Fibroblast of lung (primary cell): ENCODE results near the gene IFT57. TPM values are rescaled to one million over a fixed set of nuclear protein-coding genes. Genes with fewer than 3 reads are reported as not detected.

ENCODE experiments used
- DNase-seq, 2 donors: peaks; one replicate each; pipeline versions ENCODE4 v3.0.0 to v3.0.0-alpha.2; 2010; ENCODE audit warnings: low read depth in 2 of 2
- H2AFZ ChIP-seq: 2 replicates; pipeline ENCODE4 v1.5.1; 2012; ENCODE audit warnings: low read length, control low read depth, inconsistent platforms
- H3K27ac ChIP-seq: 2 replicates; pipeline ENCODE4 v1.5.1; 2011; ENCODE audit warnings: low read length, control low read depth; ENCODE audit not compliant: insufficient read depth
- H3K27me3 ChIP-seq: 2 replicates; pipeline ENCODE4 v1.5.1; 2011; ENCODE audit warnings: mild to moderate bottlenecking, low read length; ENCODE audit not compliant: control insufficient read depth, insufficient read depth
- H3K36me3 ChIP-seq: 2 replicates; pipeline ENCODE4 v1.5.1; 2011; ENCODE audit warnings: low read length; ENCODE audit not compliant: control insufficient read depth, insufficient read depth
- H3K4me1 ChIP-seq: 2 replicates; pipeline ENCODE4 v1.5.1; 2011; ENCODE audit warnings: low read length; ENCODE audit not compliant: control insufficient read depth, insufficient read depth; ENCODE audit errors: extremely low read depth
- H3K4me2 ChIP-seq: 2 replicates; pipeline ENCODE4 v1.5.1; 2011; ENCODE audit warnings: low read length, control low read depth; ENCODE audit not compliant: insufficient read depth; ENCODE audit errors: extremely low read depth
- H3K4me3 ChIP-seq, 4 experiments: fragments of 200-600 bp in 1 of 4; sonication (generic) in 1 of 4; replicated peaks in 1 of 4; 2 replicates each; pipeline ENCODE4 v1.5.1; 2011 to 2016; ENCODE audit warnings: low read length in 4 of 4, low read depth in 3 of 4, mild to moderate bottlenecking in 3 of 4, control low read depth in 2 of 4, inconsistent platforms in 1 of 4, mixed read lengths in 1 of 4; ENCODE audit not compliant: insufficient read depth in 1 of 4; ENCODE audit errors: control extremely low read depth in 1 of 4
- H3K79me2 ChIP-seq: 2 replicates; pipeline ENCODE4 v1.5.1; 2012; ENCODE audit warnings: mild to moderate bottlenecking, low read length, inconsistent platforms; ENCODE audit not compliant: control insufficient read depth, insufficient read depth
- H3K9ac ChIP-seq: 2 replicates; pipeline ENCODE4 v1.5.1; 2011; ENCODE audit warnings: mild to moderate bottlenecking, low read length, control low read depth; ENCODE audit not compliant: insufficient read depth
- H3K9me3 ChIP-seq: 2 replicates; pipeline ENCODE4 v1.5.1; 2012; ENCODE audit warnings: low read depth, low read length; ENCODE audit not compliant: control insufficient read depth, insufficient read depth
- H4K20me1 ChIP-seq: 2 replicates; pipeline ENCODE4 v1.5.1; 2011; ENCODE audit warnings: low read length; ENCODE audit not compliant: control insufficient read depth, insufficient read depth; ENCODE audit errors: extremely low read depth
- EZH2 ChIP-seq: IDR thresholded peaks from 2 replicates; pipeline ENCODE4 v1.5.1; 2012; ENCODE audit warnings: low read length, control low read depth, mild to moderate bottlenecking; ENCODE audit errors: missing control alignments
- polyA plus RNA-seq, 2 donors: library from polyadenylated mRNA; depleted of rRNA in 1 of 2; stranded (reverse) in 1 of 2; unstranded in 1 of 2; fragments of >200 nt; gene quantifications; 2 replicates each; pipeline ENCODE4 v1.2.1, GENCODE V29; 2011 to 2012; ENCODE audit warnings: missing spikeins in 1 of 2
- total RNA-seq: library from RNA; depleted of rRNA; stranded (reverse); fragments of >200 nt; gene quantifications from 2 replicates; pipeline ENCODE4 v1.2.1, GENCODE V29; 2014
- TF ChIP-seq, protein P1 (sequence below), 2 donors: IDR thresholded peaks in 1 of 2; conservative IDR thresholded peaks in 1 of 2; 1 replicate in 1 of 2; 2 replicates in 1 of 2; pipeline ENCODE4 v1.5.1; 2011 to 2012; ENCODE audit warnings: low read length in 2 of 2, control low read depth in 1 of 2, inconsistent platforms in 1 of 2, low read depth in 1 of 2, mild to moderate bottlenecking in 1 of 2

The IFT57 gene
- total and polyA plus RNA-seq, 2 donors (not counting 1 experiment from before 2014, with no cell fraction given) = 55.5 to 60.3 TPM

DNA sequence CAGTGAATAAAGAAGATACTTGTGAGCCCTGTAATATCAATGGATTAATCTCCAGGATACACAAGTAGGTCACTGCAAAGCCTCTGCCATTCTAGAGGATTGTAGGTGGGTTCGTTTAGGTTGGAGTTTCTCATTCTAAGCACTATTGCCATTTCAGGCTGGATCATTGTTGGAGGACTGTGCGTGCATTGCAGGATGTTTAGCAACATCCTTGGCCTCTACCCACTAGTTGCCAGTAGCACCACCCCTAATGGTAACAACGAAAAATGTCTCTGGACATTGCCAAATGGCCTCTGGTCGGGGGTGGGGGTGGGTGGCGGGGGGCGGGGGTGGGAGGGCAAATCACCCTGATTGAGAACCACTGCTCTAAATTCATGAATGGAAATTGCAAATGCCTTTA is 4.9 kb upstream of the IFT57 start:
- no peak for DNase-seq
- H3K4me2 ChIP-seq = no peak overlapping the region
- peaks cover 4% of the 10 kb centered on the region for H3K4me1 ChIP-seq
- H4K20me1 ChIP-seq = no peaks in the 10 kb centered on the region
- no peak overlapping the region for H2AFZ ChIP-seq
- H3K9me3 ChIP-seq = no peaks in the 10 kb centered on the region
- no peaks in the 10 kb centered on the region for H3K36me3 ChIP-seq
- peaks cover under 1% of the 10 kb centered on the region for H3K79me2 ChIP-seq
- H3K4me3 ChIP-seq = no peak overlapping the region
- no peaks in the 10 kb centered on the region for H3K27me3 ChIP-seq
- no peak overlapping the region for H3K9ac ChIP-seq
- no peak for TF ChIP-seq EZH2
- TF ChIP-seq, protein P1, sequence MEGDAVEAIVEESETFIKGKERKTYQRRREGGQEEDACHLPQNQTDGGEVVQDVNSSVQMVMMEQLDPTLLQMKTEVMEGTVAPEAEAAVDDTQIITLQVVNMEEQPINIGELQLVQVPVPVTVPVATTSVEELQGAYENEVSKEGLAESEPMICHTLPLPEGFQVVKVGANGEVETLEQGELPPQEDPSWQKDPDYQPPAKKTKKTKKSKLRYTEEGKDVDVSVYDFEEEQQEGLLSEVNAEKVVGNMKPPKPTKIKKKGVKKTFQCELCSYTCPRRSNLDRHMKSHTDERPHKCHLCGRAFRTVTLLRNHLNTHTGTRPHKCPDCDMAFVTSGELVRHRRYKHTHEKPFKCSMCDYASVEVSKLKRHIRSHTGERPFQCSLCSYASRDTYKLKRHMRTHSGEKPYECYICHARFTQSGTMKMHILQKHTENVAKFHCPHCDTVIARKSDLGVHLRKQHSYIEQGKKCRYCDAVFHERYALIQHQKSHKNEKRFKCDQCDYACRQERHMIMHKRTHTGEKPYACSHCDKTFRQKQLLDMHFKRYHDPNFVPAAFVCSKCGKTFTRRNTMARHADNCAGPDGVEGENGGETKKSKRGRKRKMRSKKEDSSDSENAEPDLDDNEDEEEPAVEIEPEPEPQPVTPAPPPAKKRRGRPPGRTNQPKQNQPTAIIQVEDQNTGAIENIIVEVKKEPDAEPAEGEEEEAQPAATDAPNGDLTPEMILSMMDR (conservative IDR thresholded peaks at IDR 0.05 in 1 of 2, IDR thresholded peaks at IDR 0.05 in 1 of 2; ENCODE audit: low read depth in 1 of 2, low read length in 2 of 2) = no peak
- no peak overlapping the region for H3K27ac ChIP-seq

DNA sequence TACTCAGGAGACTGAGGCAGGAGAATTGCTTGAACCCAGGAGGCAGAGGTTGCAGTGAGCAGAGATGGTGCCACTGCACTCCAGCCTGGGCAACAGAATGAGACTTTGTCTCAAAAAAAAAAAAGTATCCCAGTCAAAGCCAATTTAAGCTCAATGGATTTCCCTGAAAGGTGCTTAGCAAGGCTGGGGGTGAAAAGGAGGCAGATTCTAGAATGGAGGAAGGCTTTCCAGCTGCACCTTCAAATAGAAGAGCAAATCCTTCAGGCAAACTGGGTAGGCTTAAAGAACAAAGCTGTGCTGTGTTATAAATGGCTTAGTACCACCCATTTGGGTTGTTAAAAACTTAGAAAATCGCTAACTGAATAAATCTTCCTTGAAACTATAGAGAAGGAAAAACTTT is 3.0 kb upstream of the IFT57 start:
- Histone ChIP-seq H3K79me2 (peaks cover 16% of the 10 kb centered on the region), H4K20me1 (no peaks in the 10 kb centered on the region), H3K4me3 (no peak overlapping the region), H2AFZ (no peak overlapping the region), H3K4me1 (peaks cover 4% of the 10 kb centered on the region), H3K9me3 (no peaks in the 10 kb centered on the region), H3K4me2 (no peak overlapping the region), H3K9ac (no peak overlapping the region), H3K27ac (no peak overlapping the region), H3K27me3 (no peaks in the 10 kb centered on the region), H3K36me3 (no peaks in the 10 kb centered on the region)
- TF ChIP-seq, protein P1 (conservative IDR thresholded peaks at IDR 0.05 in 1 of 2, IDR thresholded peaks at IDR 0.05 in 1 of 2; ENCODE audit: low read depth in 1 of 2, low read length in 2 of 2) = no peak
- TF ChIP-seq EZH2 = no peak
- DNase-seq = no peak

- peak in 1 of 2 donors; percentile 52 for DNase-seq
- peak overlapping the region; percentile 39 for H2AFZ ChIP-seq
- H3K36me3 ChIP-seq = no peaks in the 10 kb centered on the region
- H3K9me3 ChIP-seq = no peaks in the 10 kb centered on the region
- no peak overlapping the region for H3K4me3 ChIP-seq
- H3K4me1 ChIP-seq = peaks cover 12% of the 10 kb centered on the region
- H3K4me2 ChIP-seq = peak overlapping the region; percentile 73
- no peak overlapping the region for H3K27ac ChIP-seq
- H4K20me1 ChIP-seq = no peaks in the 10 kb centered on the region
- peaks cover 25% of the 10 kb centered on the region for H3K79me2 ChIP-seq
- no peaks in the 10 kb centered on the region for H3K27me3 ChIP-seq
- TF ChIP-seq, protein P1 (conservative IDR thresholded peaks at IDR 0.05 in 1 of 2, IDR thresholded peaks at IDR 0.05 in 1 of 2; ENCODE audit: low read depth in 1 of 2, low read length in 2 of 2) = no peak
- TF ChIP-seq EZH2 = no peak
- no peak overlapping the region for H3K9ac ChIP-seq
These were observed 1.7 kb upstream of the IFT57 start for GRCh38 chr3:108223928-108224327.
